Adrenal gland (tissue), 12 donors: ENCODE measurements around the gene SLC6A12. TPM values are rescaled to one million over a fixed set of nuclear protein-coding genes. Genes with fewer than 3 reads are reported as not detected.

Experiments
- DNase-seq, 7 donors: peaks; one replicate each; pipeline ENCODE4 v3.0.0-alpha.2; 2019 to 2020
- H3K27ac ChIP-seq, 5 donors: fragments of 200-600 bp; sonication (generic) in 4 of 5; 1 replicate in 3 of 5; 2 replicates in 2 of 5; pipeline versions ENCODE4 v1.5.1 to v1.8.0; 2016 to 2020; ENCODE audit warnings: mild to moderate bottlenecking in 1 of 5
- H3K27me3 ChIP-seq: fragments of 200-600 bp; 2 replicates; pipeline ENCODE4 v1.8.0; 2021
- H3K36me3 ChIP-seq, 2 donors: fragments of 200-600 bp; replicated peaks in 1 of 2; 1 replicate in 1 of 2; 2 replicates in 1 of 2; pipeline versions ENCODE4 v1.5.1 to v1.8.0; 2018 to 2022
- H3K4me1 ChIP-seq, 2 donors: fragments of 200-600 bp; replicated peaks in 1 of 2; 1 replicate in 1 of 2; 2 replicates in 1 of 2; pipeline versions ENCODE4 v1.5.1 to v1.8.0; 2018 to 2021
- H3K4me3 ChIP-seq, 4 donors: fragments of 200-600 bp; sonication (generic) in 3 of 4; one replicate each; pipeline ENCODE4 v1.5.1; 2016 to 2018
- H3K9me3 ChIP-seq, 3 donors: fragments of 200-600 bp; sonication (generic) in 1 of 3; replicated peaks in 1 of 3; 1 replicate in 2 of 3; 2 replicates in 1 of 3; pipeline versions ENCODE4 v1.5.1 to v1.8.0; 2016 to 2021
- CTCF ChIP-seq, 6 experiments: fragments of 450-650 bp in 4 of 6; fragments of 200-600 bp in 2 of 6; sonication (generic) in 1 of 6; IDR thresholded peaks; 1 replicate in 5 of 6; 2 replicates in 1 of 6; pipeline versions ENCODE4 v1.5.1 to v1.8.0; 2016 to 2021; ENCODE audit warnings: antibody characterized with exemption in 6 of 6, mild to moderate bottlenecking in 2 of 6, moderate library complexity in 1 of 6
- POLR2A ChIP-seq, 2 donors: fragments of 450-650 bp; IDR thresholded peaks; one replicate each; pipeline ENCODE4 v1.6.1; 2017; ENCODE audit warnings: antibody characterized with exemption in 2 of 2, mild to moderate bottlenecking in 2 of 2, moderate library complexity in 1 of 2
- WGBS, 4 donors: extraction: QIAGEN DNeasy Blood & Tissue Kit in 2 of 4; methylation state at CpG; one replicate each; pipeline versions ENCODE4 v1.1.5 to v1.1.7; 2013 to 2017; 5-methylcytosine and 5-hydroxymethylcytosine counted together
- intact Hi-C, 2 donors: fragments of 100-400 bp; cut with DNase I; formaldehyde crosslinking; loops; one replicate each; pipeline versions ENCODE4 v1.14.1 to v1.15.0; 2022 to 2023
- polyA plus RNA-seq, 3 donors: library from polyadenylated mRNA; stranded (reverse); fragments of 200-250 nt in 2 of 3; fragments of 350-450 nt in 1 of 3; fragmentation: Illumina TruSeq in 1 of 3; extraction: RNeasy Lipid Tissue Mini Kit (QIAGEN cat#74804) in 1 of 3; gene quantifications; one replicate each; pipeline ENCODE4 v1.2.3, GENCODE V29; 2013 to 2014
- total RNA-seq, 9 donors: library from RNA; depleted of rRNA in 4 of 9; stranded (reverse); fragments of >200 nt in 4 of 9; fragments of 120-200 nt in 1 of 9; fragmentation: NEBNext Ultra II Directional in 1 of 9; extraction: Animal tissue kit (Norgen Biotek cat#: 25700) in 1 of 9; gene quantifications; one replicate each; pipeline versions ENCODE4 v1.1.0 to v1.2.4, GENCODE V29; 2013 to 2023
- donor health status: healthy with polysubstance abuse.
- donor health status: Bipolar disorder and iron deficiency.
- donor health status: DM: yes; HTN: yes; CAD: no.
- donor health status: DM: no; HTN: no; CAD: no.
- donor health status: DM: no; HTN: no; CAD: no.
- donor health status: DM: yes; HTN: yes; CAD: no.

SLC6A12 gene
- total and polyA plus RNA-seq, 12 donors: 0.33 to 4.3 (median 1.4) TPM

GRCh38 chr12:159156-159782 lies 54.7 kb downstream of the SLC6A12 start:
- Histone ChIP-seq H3K9me3 (no peaks in the 10 kb centered on the region), H3K4me1 (no peaks in the 10 kb centered on the region), H3K27ac (no peak overlapping the region), H3K36me3 (no peaks in the 10 kb centered on the region), H3K27me3 (no peaks in the 10 kb centered on the region), H3K4me3 (no peak overlapping the region)
- 71 to 80% (median 75%) methylated on average over 7 of the region's 7 CpGs for WGBS, 4 donors
- intact Hi-C loops: no loop called here
- TF ChIP-seq POLR2A (IDR thresholded peaks at IDR 0.05) (no peak), CTCF (IDR thresholded peaks at IDR 0.05) (no peak)
- DNase-seq: no peak

- TF ChIP-seq CTCF (IDR thresholded peaks at IDR 0.05): no peak
- TF ChIP-seq POLR2A (IDR thresholded peaks at IDR 0.05): no peak
Observed at GRCh38 chr12:157644-158043, 56.3 kb downstream of the SLC6A12 start.

GRCh38 chr12:156945-157344 lies 57.0 kb downstream of the SLC6A12 start:
- no peaks in the 10 kb centered on the region for H3K9me3 ChIP-seq
- H3K27ac ChIP-seq: no peak overlapping the region
- 88 to 92% (median 89%) methylated on average over 8 to 13 of the region's 13 CpGs for WGBS, 4 donors
- H3K36me3 ChIP-seq: no peaks in the 10 kb centered on the region
- no peaks in the 10 kb centered on the region for H3K4me1 ChIP-seq
- no peaks in the 10 kb centered on the region for H3K27me3 ChIP-seq
- DNase-seq: no peak
- no peak overlapping the region for H3K4me3 ChIP-seq
- TF ChIP-seq CTCF (IDR thresholded peaks at IDR 0.05): no peak
- TF ChIP-seq POLR2A (IDR thresholded peaks at IDR 0.05): no peak
- intact Hi-C loops: no loop called here

More at GRCh38 chr12:157644-158043, 56.3 kb downstream of the SLC6A12 start:
- no peaks in the 10 kb centered on the region for H3K9me3 ChIP-seq
- no peaks in the 10 kb centered on the region for H3K36me3 ChIP-seq
- H3K27me3 ChIP-seq: no peaks in the 10 kb centered on the region
- intact Hi-C loops: no loop called here
- H3K27ac ChIP-seq: no peak overlapping the region
- WGBS, 4 donors: 83 to 93% (median 90%) methylated on average over 9 to 12 of the region's 12 CpGs
- no peak for DNase-seq
- no peak overlapping the region for H3K4me3 ChIP-seq
- H3K4me1 ChIP-seq: no peaks in the 10 kb centered on the region

- no peak overlapping the region for H3K4me3 ChIP-seq
Observed at GRCh38 chr12:155646-156045, 58.3 kb downstream of the SLC6A12 start.

More at GRCh38 chr12:155646-156045, 58.3 kb downstream of the SLC6A12 start:
- TF ChIP-seq CTCF (IDR thresholded peaks at IDR 0.05) (no peak), POLR2A (IDR thresholded peaks at IDR 0.05) (no peak)
- no peak overlapping the region for H3K27ac ChIP-seq
- H3K4me1 ChIP-seq: no peaks in the 10 kb centered on the region
- intact Hi-C loops: no loop called here
- no peaks in the 10 kb centered on the region for H3K36me3 ChIP-seq
- no peaks in the 10 kb centered on the region for H3K27me3 ChIP-seq
- WGBS, 4 donors: 77 to 93% (median 88%) methylated on average over 6 to 8 of the region's 8 CpGs
- no peak for DNase-seq
- H3K9me3 ChIP-seq: no peaks in the 10 kb centered on the region
